Stimulated activated CD4-positive, alpha-beta T cell treated with anti-CD3 and anti-CD28 coated beads, Interleukin-1b, Interleukin-23, amount 100 ng/mL, for 4 hours (primary cell): ENCODE data around the gene MARCO.
"Not testable (repeated sequence)": the region's sequence is repeated elsewhere in the genome, so short reads cannot be mapped to it uniquely, and the experiment has no call there.

Experiments
- DNase-seq, 2 donors: peaks; one replicate each; pipeline ENCODE4 v3.0.0-alpha.2; 2020; ENCODE audit warnings: low read depth in 2 of 2

Gene MARCO

DNA sequence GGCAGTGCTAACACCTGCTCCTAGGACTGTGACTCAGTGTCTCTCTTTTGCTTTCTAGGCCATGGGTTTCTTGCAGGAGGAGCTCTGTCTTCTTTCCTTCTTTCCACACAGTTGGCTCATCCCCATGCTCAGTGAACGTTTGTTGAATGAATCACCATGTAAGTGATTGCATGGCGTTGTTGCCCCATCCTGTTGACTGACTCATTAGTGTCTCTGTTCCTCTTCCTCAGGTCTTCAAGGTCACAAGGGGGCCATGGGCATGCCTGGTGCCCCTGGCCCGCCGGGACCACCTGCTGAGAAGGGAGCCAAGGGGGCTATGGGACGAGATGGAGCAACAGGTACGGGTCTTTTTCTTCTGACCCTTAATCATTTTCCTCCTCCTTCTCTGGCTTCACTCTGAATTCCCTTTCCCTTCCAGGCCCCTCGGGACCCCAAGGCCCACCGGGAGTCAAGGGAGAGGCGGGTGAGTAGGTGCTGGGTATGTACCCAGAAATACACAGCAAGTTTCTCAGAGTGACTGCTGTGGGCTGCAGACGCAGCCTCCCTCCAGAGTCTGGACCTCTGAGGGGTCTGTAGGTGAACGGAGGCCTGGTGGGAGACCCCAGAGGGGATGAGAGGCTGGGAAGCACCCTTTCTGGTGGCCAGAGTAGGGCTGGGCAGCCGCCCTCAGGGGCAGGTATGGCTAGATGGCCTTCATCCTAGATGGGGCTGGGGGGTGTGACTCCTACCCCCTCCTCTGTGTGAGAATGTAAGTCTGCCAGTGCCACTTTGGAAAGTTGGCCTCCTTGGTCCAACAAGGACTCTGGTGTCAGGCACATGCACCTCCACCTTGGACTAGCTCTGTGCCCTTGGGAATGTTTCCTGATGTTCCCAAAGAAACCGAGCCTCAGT is 32.4 kb downstream of the MARCO start:
- DNase-seq = no peak

DNA sequence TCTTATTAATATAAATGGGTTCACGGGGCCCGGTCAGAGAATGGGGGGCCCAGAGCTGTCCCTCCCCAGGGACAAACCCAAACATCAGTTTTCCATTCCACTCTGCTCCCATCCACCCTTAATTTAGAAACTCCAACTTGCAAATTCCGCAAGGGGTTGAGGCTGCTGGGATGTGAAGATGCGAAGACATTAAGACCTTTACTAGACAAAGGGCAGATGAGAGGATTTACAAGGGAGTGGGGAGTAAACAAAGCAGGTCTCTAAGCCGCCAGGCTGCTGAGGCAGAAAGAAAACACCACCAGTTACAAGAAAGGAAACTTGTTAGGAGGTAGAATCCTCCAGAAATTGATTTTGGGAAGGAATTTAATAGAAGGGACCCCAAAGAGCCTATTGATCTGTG is 33.1 kb downstream of the MARCO start:
- no peak for DNase-seq

DNA sequence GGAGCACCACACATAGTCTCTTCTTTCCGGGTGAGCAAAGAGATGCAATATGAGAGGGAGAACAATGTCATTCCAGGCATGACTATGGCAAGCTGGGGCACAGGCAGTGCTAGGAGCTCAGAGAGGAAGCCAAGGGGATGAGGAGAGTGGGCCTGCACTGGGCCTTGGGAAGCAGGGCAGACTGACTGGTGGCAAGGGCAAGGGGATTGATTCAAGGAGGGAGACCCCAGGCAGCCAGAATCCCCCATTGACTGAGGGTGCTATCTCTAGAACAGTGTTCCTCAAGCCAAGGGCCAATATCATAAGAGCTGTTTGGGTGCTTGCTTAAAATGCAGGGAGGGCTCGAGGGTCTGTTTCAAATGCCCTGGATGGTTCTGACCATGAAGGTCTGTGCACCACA is 36.1 kb downstream of the MARCO start:
- DNase-seq = no peak

DNA sequence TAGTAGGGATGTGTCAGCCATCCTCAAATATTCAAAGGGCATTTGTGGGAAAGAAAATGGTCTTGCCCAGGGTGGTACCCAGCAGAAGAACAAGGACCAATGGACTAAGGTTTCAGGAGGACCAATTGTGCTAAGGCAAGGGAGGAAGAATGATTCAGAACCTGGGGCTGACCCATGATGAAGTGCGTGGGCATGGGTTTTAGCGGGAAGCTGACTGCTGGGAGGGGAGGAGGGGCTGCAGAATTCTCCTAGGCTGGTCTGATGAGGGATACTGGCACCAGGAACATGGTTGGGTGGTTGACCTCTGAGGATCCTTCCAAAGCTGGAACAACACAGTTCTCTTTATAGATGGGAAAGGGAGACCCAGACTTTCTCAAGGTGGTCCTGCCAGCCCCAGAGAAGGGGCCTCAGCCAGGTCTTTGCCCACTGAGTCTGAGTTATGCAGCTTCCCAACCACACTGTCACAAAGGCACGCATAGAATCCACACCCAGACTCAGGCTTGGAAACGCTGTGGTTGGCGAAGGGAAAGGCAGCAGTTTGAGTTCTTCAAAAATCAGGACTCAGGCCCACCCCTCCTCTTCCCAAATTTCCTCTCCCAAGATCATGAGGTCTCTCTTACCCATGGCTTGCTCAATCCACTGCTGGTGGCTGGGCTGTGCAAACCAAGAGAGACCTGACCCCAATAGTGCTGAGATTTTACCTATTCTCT is 37.3 kb downstream of the MARCO start:
- DNase-seq = no peak

DNA sequence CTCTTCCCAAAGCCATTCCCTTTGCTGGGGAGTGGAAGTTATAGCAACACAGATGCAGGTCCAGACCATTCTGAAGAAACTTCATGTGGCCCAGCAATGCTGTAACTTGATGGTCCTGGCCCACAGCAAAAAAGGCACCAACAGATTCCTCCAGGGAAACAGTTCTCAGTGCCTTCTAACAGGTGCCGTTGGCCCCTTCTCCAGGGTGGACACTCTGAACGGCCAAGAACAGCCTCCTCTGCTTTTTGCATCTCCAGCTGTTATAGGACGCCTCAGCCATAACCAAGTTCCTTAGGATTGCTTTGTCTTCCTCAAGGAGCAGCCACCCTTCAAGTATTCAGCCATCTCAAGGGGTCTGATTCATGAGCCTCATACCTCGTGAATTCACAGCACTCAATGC is 38.0 kb downstream of the MARCO start:
- no peak for DNase-seq

DNA sequence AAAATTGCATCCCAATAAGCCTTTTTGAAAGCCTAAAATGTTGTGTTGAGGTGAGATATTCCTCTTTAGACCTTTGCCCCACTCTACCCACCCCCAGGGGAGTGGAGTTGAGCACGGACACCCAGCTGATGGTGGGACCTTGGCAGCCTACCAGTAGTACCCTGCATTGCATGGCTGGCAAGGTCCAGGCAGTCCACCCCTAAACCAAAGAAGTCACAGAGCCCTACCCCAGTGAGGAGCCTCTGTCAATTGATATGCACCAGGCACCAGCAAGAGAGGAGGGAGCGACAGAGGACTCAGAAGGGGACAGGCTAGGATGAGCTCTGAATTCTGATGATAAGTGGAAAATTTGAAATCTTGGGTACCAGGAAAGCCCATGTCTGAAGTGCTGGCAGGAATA is 38.6 kb downstream of the MARCO start:
- no peak for DNase-seq

DNA sequence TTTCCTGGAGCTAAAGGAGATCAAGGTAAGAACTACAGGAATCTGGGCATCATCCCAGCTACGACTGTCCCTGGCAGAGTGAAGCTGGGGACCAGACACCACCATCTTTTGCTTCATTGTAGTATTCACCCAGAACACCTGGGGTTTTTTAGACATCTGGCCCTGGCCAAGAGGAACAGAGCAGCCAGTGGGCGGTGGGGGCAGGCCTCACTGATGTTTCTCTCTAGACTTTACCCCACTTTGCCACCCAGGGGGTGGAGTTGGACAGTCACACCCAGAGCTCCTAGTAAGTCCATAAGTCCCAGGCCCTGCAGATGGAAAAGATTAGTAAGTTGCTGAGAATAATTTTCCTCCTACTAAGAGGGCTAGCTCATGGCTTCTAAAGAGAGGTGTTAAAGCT is 39.6 kb downstream of the MARCO start:
- DNase-seq = no peak

DNA sequence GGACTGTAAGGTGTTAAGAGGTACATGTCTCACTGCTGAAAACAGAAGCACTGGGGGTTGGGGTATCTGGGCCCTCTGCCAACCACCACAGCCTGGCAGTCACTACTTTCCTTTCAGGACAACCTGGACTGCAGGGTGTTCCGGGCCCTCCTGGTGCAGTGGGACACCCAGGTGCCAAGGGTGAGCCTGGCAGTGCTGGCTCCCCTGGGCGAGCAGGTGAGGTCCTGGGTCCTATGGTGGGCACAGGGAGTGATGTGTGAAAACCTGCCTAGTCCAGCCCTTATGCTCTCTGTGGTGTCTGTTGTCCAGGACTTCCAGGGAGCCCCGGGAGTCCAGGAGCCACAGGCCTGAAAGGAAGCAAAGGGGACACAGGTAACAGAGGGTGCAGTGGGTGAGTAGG is 40.0 kb downstream of the MARCO start:
- DNase-seq = no peak

DNA sequence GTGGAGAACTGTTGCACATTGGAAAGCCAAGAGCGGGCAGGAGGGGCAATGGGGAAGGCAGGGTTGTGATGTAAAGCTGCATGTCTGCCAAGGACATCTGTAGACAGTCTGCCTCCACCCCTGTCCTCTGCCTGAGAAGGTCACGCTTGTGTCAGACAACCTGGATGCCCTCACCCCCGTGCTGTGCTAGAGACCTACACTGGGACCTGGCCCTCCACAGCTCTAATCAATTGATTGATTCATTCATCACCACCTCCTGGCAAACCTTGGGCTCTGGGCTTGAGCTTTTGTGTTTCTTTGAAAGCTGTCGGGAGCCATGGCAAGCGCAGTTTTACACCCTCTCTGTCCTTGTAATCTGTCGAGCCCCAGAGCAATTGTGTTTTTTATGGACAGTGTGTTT is 41.1 kb downstream of the MARCO start:
- DNase-seq = no peak

DNA sequence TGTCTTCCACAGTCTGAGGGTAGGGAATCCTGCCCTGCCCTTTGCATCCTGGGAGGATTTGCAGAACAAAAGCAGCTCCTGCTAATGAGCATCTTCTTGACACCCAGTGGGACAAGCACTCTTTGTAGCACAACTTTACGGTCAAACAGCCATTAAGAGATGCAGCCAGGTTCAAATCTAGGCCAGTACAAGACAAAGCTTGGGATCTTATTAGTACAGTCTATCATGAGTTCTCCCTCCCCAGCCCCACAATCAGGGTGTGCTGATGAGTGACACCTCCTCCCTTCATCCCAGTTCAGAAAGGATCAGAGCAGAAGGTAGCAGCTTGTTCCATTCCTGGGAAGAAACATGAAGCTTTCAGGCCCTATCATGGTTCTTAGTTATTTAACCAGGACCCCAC is 41.9 kb downstream of the MARCO start:
- DNase-seq = no peak

DNA sequence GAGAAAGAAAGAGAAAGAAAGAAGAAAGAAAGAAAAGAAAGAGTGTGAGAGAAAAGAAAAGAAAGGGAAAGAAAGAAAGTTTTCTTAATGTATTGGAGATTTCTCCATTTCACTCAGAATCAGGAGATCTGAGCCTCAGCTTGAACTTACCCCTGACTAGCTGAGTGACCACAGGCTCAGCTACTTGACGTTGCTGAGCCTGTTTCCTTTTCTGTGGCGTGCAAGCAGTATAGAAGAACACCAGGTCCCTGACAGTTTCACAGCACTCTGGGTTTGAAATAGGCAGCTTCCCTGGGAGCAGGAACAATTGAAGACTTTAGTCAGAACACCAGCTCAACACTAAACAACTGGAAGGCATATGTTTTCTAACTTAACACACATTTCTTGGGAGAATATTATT is 44.7 kb downstream of the MARCO start:
- DNase-seq = no peak

DNA sequence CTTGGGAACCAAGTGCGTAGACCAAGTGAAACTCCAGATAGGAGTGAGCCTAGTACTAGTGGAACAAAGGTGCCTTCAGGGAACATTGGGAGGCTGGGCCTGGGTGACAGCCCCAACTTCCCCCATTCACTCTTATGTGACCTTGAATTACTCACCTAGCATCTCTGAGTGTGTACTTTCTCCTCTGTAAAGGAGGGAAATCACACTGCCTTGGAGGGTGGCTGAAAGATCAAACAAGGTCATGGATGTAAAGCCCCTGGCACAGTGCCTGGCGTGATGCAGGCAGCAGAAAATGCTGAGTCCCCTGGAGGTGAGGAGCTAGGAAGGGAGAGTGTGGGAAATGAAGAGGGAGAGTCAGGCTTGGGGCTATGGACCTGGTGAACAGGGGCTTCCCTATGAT is 45.9 kb downstream of the MARCO start:
- no peak for DNase-seq

DNA sequence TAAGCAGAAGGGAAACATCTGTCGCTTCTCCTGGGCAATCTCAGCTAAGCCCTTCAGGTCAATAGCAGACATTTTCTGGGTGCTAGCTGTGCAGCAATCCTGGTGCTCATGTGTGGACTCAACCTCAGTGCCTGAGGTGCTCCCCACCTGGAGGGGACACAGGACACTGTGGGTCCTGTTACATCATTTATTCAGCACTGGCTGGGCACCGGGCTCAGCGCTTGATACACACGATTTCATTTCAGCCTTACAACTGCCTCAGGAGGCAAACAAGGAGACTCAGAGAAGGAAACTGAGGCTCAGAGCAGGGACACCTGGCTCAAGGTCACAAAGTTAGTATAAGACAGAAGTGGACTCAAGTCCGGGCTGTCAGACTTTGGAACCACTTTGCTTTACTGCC is 46.7 kb downstream of the MARCO start:
- DNase-seq = no peak

DNA sequence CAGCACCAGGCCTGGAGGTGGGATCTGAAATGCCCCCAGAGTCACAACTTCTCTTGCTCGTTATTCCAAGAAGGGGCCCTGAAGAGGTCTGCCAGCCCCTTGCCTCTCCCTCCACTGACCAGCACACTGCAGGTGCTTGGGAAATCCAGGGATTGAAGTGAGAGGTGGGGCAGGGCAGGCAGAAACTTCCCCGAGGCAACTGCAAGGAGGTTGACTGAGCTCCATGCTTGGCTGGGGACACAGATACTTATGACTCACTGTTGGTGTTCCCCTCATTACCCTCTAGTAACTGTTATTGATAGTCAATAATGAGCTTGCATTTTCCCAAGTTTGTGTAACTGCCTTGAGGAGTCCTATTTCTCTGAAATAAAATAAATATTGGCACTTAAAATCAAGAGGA is 47.5 kb downstream of the MARCO start:
- DNase-seq = no peak

DNA sequence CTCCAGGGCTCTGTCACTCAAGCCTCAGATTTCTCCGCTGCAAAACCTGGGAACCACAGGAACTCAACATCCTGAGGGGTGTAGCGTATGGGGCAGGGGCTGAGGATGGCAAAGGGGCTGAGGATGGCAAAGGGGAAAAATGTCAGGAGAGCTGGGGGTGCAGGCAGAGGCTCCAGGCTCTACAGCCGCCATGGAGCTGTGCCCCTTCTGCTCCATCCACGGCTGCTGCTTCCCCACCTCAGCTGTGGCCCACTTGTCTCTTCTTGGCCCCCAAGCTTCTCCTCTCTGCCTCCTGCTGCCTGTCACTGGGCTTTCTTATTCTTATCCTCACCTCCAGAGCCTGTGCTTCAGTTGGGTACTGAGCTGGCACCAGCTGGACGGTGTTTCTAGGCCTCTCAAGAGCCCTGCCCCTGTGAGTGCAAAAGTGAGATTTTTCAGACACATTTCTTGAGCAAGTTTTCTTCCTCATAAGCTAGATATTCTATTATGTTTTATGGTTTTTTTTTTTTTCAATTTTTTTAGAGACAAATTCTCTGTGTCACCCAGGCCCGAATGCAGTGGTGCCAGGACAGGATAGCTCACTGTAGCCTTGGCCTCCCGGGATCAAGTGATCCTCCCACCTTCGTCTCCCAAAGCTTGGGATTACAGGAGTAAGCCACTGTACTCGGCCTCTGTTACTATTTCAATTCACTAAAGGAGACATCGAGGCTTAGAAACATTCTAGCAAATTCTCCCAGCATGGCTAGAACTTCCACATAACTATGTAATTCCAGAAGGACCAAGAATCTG is 49.0 kb downstream of the MARCO start:
- DNase-seq = no peak

DNA sequence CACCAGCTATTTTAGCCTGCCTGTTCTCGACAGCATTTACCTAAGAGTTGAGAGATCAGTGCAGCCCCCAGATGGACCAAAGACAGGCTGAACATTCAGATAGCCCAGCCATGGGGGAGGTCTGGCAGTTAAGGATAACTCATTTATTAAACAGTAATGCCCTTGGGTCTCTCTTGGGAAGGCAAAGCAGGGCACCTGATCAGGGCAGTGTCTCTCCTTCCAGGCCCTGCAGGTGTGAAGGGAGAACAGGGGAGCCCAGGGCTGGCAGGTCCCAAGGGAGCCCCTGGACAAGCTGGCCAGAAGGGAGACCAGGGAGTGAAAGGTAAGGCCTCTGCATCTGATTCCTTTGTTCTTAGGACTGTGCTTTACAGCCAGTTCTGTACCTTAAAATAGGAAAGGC is 49.6 kb downstream of the MARCO start:
- DNase-seq = no peak

DNA sequence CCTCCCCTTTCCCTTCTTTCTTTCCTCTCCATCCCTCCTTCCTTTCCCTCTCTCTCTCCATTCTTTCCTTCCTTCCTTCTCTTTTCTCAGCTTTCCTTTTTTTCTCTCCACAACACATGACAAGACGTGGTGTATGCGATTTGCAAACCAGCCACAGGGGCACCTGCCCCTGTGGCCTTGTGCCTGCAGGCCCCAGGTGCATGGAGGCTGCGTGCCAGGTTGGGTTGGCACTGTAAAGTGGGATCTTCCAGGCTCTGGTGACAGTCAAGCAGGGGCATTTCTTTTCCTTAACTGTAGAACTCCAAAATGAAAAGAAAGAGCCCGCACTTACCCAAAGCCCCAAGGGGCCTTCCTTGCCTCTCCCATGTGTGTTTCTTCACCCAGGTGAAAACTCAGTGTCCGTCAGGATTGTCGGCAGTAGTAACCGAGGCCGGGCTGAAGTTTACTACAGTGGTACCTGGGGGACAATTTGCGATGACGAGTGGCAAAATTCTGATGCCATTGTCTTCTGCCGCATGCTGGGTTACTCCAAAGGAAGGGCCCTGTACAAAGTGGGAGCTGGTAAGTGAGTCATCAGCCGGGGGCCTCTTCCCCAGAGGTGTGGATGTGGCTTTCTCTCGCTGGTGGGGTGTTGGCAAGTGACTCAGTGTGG is 50.9 kb downstream of the MARCO start:
- no peak for DNase-seq

DNA sequence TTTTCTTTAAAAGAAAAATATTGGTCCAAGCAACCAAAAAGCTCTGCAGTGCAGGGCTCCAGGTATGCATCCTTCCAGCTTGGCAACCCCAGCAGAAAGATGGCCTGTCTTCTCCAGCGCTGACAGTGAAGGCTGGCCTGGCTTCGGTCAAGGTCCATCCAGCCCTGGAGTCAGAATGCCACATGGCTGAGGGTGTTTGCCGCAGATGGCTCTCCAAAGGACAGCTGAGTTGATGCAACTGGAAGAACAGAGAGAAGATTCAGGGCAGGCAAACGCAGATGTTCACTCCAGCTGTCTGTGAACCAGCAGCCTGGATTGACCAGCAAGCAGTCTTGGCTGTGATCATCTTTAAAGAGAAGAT is 51.4 kb downstream of the MARCO start:
- no peak for DNase-seq

DNA sequence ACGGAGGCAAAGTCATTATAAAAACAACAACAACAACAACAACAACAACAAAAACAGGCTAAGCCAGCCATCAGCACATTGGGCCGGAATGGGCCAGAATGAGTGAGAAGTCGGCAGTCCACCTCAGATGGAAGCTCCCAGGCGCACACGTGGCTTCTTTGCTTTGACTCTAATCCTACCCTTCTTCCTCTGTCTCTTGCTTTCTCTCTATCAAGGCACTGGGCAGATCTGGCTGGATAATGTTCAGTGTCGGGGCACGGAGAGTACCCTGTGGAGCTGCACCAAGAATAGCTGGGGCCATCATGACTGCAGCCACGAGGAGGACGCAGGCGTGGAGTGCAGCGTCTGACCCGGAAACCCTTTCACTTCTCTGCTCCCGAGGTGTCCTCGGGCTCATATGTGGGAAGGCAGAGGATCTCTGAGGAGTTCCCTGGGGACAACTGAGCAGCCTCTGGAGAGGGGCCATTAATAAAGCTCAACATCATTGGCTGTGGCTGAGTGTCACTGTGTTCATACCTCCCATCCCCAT is 52.2 kb downstream of the MARCO start:
- DNase-seq = no peak

DNA sequence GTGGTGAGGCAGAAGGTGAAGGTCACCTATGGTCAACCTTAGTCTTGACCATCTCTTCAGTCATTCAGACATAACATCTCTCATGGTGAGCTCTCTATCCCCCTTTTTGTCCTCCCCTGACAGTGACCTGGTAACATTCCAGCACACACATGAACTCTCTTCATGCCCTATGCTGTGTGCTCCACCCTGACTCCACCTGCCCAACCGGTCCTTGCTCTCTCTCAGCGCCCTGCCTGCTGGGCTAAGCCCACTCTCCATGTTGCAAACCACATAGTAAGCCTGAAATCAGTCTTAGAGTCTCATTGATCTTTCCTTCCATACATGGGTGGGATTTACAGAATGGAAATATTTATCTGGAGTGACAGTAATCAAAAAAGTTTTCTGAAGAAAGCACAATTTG is 52.8 kb downstream of the MARCO start:
- DNase-seq = no peak

DNA sequence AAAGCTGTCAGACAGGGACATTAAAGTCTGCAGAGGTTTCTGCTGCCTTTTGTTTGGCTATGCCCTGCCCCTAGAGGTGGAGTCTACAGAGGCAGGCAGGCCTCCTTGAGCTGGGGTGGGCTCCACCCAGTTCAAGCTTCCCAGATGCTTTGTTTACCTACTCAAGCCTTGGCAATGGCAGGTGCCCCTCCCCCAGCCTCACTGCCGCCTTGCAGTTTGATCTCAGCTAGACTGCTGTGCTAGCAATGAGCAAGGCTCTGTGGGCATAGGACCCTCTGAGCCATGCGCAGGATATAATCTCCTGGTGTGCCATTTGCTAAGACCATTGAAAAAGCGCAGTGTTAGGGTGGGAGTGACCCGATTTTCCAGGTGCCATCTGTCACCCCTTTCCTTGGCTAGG is 61.9 kb downstream of the MARCO start:
- not testable (repeated sequence) for DNase-seq

DNA sequence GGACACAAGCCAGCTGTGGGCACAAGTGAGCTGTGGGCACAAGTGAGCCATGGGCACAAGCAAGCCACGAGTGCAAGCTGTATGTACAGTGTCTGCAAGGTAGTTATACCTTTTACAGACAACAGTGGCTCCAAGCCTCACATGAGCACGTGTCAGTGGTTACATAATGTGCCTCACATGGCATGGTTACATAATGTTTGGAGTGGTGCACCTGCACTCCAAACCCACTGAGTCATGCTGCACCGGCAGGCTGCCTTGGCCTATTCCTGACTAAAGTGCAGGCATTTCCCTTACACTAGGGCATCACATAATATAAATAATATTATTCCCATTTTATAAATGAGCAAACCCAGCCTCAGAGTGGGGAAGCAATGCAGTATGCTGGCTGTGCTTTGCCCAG is 62.6 kb downstream of the MARCO start:
- no peak for DNase-seq
